ENCODE data around the gene MED9. TPM values are rescaled to one million over a fixed set of nuclear protein-coding genes. Genes with fewer than 3 reads are reported as not detected.

Gene MED9
- total RNA-seq, 1 donor from 2014 or later: 13.8 TPM

- ATAC-seq (no peak), DNase-seq (no peak)
- no peaks in the 10 kb centered on the region for H3K27me3 ChIP-seq
- no peaks in the 10 kb centered on the region for H3K4me1 ChIP-seq
- no peaks in the 10 kb centered on the region for H3K36me3 ChIP-seq
- no peak overlapping the region for H3K27ac ChIP-seq
- TF ChIP-seq CTCF (IDR thresholded peaks at IDR 0.05): no peak
- intact Hi-C loops (cut with DNase I): no loop called here
- H3K4me3 ChIP-seq: no peak overlapping the region
- H3K9me3 ChIP-seq: no peaks in the 10 kb centered on the region
Measured at GRCh38 chr17:17525311-17525710, 48.5 kb downstream of the MED9 start.

DNA sequence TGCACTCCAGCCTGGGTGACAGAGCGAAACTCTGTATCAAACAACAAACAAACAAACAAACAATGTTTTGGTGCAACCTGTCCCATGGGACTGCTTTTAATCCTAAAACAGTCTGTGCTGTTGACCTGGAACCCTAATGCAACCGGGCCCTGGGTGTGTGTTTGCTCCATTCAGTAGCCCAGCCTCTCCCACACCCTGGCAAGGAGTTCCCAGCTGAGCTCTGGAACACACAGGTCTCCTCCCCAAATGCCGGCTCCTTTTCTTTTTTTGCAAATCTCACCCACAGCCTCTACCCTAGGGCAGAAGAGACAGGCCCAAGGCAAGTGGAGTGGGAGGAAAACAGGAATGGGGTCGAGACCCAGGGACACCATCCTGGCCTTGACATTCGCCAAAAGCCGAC lies 49.2 kb downstream of the MED9 start:
- Histone ChIP-seq H3K4me1 (no peaks in the 10 kb centered on the region), H3K27me3 (no peaks in the 10 kb centered on the region)
- ATAC-seq: peak; percentile 10

DNA sequence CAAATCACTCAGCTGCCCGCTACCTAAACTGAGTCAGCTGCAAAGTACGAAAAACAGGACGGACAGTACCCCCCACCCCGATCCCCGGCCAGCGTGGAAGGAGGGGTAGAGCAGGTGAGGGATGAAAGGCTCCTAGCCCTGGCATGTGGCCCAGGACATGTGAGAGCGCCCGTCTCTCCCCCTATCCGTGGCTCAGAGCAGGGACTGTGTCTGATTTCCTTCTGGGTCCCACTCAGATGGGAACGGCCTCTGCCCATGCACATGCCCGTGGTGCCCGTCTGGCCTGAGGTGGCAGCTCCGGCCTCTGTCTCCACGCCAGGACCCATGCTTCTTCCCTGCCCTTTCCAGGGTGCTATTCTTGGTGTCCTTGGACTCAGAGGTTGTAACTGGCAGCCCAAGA lies 49.6 kb downstream of the MED9 start:
- intact Hi-C loops (cut with DNase I): no loop called here
- no peak for TF ChIP-seq CTCF (IDR thresholded peaks at IDR 0.05)
- no peaks in the 10 kb centered on the region for H3K36me3 ChIP-seq
- H3K27me3 ChIP-seq: no peaks in the 10 kb centered on the region
- ATAC-seq: peak; percentile 41
- no peaks in the 10 kb centered on the region for H3K9me3 ChIP-seq
- H3K4me1 ChIP-seq: no peaks in the 10 kb centered on the region
- no peak for DNase-seq
- H3K4me3 ChIP-seq: no peak overlapping the region
- no peak overlapping the region for H3K27ac ChIP-seq

More for the DNA sequence above, 49.2 kb downstream of the MED9 start:
- Histone ChIP-seq H3K36me3 (no peaks in the 10 kb centered on the region), H3K4me3 (no peak overlapping the region), H3K9me3 (no peaks in the 10 kb centered on the region), H3K27ac (no peak overlapping the region)
- no peak for TF ChIP-seq CTCF (IDR thresholded peaks at IDR 0.05)
- no peak for DNase-seq
- intact Hi-C loops (cut with DNase I): no loop called here

DNA sequence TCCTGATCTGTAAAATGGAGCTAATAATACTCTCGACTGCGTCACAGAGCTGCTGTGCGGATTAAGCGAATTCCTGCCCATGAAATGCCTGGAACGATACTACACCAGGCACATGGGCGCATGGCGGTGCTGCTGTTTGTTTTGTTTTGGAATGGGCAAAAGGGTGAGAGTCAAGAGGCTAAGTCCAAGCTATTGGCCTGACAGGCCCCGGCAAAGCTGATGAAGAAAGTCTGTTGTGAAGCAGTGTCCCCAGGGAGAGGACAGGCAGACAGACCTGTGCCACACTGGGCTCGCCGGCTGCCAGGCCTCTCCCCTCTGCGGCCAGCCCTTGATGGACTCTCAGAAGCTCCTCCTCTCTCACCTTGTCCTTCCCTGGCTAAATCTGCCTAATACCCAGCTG lies 50.7 kb downstream of the MED9 start:
- TF ChIP-seq CTCF (IDR thresholded peaks at IDR 0.05): no peak
- H3K27ac ChIP-seq: no peak overlapping the region
- intact Hi-C loops (cut with DNase I): no loop called here
- no peaks in the 10 kb centered on the region for H3K36me3 ChIP-seq
- ATAC-seq (peak; percentile 73), DNase-seq (no peak)
- H3K9me3 ChIP-seq: no peaks in the 10 kb centered on the region
- no peaks in the 10 kb centered on the region for H3K27me3 ChIP-seq
- no peak overlapping the region for H3K4me3 ChIP-seq
- H3K4me1 ChIP-seq: no peaks in the 10 kb centered on the region

DNA sequence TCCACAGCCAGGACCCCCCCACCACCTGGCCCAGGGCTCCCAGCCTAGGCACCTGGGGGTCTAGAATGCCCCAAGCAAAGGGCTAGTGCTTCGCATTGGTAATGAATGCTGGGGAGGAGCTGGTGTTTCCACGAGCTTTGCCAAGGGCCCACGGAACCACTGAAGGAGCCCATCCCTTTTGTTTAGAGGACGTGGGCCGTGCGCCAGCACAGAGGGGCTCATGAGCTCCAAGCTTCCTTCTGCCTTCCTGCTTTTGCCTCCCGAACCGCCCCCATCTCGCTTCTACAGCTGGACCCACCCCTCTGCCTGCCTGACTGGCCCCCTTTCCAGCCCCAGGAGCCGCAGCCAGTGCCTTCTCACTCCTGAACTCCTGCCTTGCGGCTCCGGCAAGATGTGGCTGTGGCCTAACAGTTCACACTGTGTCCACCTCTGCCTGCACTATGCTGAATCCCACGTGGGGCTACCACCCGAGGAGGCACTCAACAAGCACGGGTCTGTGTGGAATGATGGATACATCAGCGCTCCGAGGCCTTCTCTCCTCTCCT lies 51.2 kb downstream of the MED9 start:
- no peak overlapping the region for H3K27ac ChIP-seq
- intact Hi-C loops (cut with DNase I): no loop called here
- no peak for DNase-seq

More for the DNA sequence above, 51.2 kb downstream of the MED9 start:
- no peak overlapping the region for H3K4me3 ChIP-seq
- no peaks in the 10 kb centered on the region for H3K36me3 ChIP-seq
- TF ChIP-seq CTCF (IDR thresholded peaks at IDR 0.05): no peak
- ATAC-seq: no peak
- no peaks in the 10 kb centered on the region for H3K9me3 ChIP-seq
- no peaks in the 10 kb centered on the region for H3K27me3 ChIP-seq
- no peaks in the 10 kb centered on the region for H3K4me1 ChIP-seq

Measured in upper lobe of right lung (tissue), 1 donor.